Measurements from ENCODE around the gene EIPR1.
"Not testable (repeated sequence)": the region's sequence is repeated elsewhere in the genome, so short reads cannot be mapped to it uniquely, and the experiment has no call there.

The EIPR1 gene

GRCh38 chr2:3301001-3301400 is 76.6 kb downstream of the EIPR1 start:
- no peak for DNase-seq

DNA sequence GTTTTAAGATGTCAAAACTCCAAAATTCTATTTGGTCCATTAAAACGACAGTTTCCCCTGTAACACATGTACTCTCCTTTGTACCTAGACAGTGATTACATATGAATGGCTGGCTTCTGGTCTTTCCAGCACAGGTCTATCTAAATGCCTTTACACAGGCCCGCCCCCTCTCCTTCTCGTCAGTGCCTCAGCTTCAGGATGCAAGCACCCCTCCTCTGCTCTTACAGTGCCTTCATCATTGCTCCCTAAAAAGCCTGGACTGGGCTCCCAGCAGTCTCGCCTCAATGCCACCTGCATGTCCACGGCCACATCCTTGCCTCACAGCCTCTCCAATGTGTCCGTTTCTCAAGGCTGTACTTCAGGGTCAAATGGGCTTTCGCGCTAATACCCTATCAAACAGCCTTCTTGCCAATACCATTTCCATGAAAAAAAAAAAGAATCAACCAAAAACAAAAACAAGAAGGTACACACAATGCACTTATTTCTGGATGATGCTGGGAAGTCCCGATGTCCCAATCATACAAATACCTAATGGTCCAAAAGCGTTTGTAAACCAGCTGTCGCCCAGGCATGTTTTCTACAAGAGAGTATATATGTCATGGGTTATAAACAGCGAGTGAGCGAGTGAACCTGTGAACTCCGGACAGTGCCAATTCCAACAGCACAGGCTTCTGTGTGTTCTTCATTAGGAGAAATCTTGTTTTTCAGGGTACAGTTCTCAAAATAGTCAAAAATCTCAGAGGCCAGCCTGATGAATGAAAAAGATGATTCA is 77.2 kb downstream of the EIPR1 start:
- DNase-seq: no peak

DNA sequence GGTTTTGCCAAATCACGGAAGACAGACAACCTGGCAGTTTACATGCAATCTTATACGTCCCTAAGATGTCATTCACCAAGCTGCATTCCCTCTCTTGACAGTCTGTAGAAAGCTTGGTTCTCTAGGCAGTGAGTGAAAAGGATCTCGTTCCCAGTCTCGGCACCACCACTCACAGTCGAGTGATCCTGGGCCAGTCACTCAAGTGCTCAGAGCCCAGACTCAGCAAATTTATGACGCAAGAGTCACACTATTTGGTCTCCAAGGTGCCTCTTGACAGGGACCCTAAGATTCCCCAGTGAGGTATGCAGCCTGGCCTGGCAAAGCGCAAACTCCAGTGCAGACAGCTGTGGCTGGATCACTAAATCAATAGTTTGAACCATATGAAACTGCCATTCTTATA is 77.9 kb downstream of the EIPR1 start:
- no peak for DNase-seq

GRCh38 chr2:3299130-3299529 is 78.5 kb downstream of the EIPR1 start:
- DNase-seq: no peak

- DNase-seq: no peak
These were observed 79.4 kb downstream of the EIPR1 start for GRCh38 chr2:3298191-3298590.

DNA sequence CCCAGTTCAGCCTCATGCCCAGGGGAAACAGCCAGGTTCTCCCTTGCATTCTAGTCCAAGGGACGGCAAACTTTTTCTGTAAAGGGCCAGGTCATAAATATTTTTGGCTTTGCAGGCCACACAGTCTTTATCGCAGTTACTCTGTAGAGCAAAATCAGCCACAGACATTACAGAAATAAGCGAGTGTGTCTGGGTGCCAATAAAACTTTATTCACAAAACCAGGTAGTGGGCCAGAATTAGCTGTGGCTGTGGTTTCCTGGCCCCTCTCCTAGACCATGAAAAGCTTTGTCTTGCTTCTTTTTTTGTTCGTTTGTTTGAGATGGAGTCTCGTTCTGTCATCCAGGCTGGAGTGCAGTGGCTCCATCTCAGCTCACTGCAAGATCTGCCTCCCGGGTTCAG is 80.1 kb downstream of the EIPR1 start:
- DNase-seq: no peak

DNA sequence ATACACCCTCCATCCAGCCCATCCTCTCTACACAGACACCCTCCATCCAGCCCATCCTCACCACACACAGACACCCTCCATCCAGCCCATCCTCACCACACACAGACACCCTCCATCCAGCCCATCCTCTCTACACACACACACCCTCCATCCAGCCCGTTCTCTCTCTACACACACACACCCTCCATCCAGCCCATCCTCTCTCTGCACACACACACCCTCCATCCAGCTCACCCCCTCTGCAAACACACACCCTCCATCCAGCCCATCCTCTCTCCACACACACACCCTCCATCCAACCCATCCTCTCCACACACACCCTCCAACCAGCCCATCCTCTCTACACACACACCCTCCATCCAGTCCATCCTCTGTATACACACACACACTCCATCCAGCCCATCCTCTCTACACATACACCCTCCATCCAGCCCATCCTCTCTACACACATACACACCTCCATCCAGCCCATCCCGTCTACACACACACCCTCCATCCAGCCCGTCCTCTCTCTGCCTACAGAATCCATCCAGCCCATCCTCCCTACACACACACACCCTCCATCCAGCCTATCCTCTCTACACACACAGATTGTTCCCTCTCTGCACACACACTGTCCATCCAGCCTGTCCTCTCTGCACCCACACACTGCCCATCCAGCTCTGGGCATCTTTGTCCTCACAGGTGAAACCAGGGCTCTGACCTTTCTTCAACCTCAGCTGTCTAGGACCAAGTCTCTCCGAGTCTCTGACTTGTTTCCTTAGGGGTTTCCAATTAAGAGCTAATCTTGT is 81.2 kb downstream of the EIPR1 start:
- DNase-seq: no peak

- no peak for DNase-seq
These were observed 83.1 kb downstream of the EIPR1 start for GRCh38 chr2:3294493-3294892.

- no peak for DNase-seq
These were observed 83.5 kb downstream of the EIPR1 start for GRCh38 chr2:3294069-3294468.

- DNase-seq: no peak
These were observed 84.4 kb downstream of the EIPR1 start for GRCh38 chr2:3293221-3293620.

GRCh38 chr2:3292416-3292815 is 85.2 kb downstream of the EIPR1 start:
- DNase-seq: no peak

GRCh38 chr2:3291750-3292149 is 85.9 kb downstream of the EIPR1 start:
- DNase-seq: no peak

- no peak for DNase-seq
These were observed 86.5 kb downstream of the EIPR1 start for GRCh38 chr2:3291113-3291512.

DNA sequence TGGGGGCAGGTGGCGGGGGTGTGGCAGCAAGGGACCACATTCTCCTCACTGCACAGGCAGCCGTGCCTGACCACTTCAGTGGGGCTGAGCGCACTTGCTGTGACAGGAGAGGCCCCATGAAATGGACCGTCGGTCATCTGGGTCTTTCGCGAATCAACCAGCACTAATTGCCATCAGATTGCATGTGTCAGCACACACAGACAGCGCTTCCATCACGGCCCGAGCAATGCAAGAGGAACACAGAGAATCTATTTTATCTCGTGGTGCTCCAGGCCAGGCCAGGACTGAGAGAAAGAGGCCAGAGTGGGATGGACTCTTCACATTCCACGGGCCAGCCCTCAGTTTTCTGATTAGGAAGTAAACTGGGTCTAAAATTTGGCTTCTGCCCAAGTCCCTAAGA is 87.0 kb downstream of the EIPR1 start:
- no peak for DNase-seq

DNA sequence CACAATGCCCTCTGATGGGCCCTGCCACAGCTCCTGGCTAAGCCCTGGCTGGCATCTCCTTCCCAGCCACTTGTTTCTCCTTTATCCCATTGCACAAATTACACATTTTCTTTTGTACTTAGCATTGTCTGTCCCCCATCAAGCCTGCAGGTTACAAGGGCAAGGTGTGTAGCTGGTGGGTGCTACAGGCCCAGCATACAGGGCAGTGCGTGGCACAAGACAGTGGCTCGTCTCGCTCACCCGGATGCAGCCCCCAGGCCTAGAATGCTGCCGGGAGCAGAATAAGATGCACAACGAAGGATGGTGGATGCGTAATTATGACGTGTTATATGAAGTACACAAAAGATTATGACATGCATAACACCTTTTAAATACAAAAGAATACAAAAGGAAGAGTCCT is 87.6 kb downstream of the EIPR1 start:
- DNase-seq: no peak

DNA sequence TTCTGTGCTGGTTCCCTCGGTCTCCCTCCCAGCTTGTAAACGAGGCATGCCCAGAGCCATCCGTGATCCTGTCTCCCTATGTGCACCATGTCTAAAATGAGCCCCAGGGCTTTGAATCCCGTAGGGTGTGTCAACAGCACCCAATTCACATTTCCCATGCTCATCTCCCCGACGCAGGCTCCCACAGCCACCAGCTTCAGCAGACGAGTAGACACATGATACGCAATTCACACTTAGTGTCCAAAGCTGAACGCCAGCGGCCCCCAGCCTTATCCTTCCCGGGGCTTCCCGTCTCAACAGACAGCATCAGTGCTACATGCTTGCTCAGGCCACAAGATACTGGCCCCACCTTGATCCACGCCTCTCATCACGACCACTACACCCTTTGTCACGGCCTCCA is 88.1 kb downstream of the EIPR1 start:
- DNase-seq: no peak

- no peak for DNase-seq
These were observed 88.5 kb downstream of the EIPR1 start for GRCh38 chr2:3289171-3289515.

DNA sequence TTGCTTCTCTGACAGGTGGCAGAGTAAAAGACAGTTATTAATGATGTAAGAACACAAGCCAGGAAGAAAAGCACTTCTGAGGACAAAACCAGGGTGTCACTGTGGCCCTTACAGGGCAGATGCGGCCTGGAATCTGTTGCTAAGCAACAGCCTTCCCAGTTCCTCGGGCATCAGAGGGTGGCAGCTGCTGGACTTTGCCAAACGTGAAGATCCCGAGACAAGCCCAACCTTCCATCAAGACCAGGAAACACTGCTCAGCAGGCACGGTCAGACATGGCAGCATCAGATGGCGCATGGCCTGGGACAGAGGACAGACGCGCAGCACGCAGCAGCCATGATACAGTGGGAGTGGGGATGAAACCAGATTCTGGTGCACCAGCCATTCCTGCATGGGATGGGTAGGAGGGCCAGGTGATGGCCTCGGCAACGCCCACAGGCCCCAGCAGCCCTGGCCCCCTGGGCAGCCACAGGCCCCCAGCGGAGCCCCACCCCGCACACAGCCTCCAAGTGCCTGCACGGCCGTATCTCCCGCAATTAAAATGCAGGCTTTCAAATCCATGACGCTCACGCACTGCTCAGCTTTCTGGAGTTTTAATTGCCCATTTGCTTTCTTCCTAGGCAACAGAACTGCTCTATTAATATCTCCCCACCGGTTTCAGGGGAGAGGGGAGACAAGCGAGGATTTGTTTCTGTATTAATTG is 89.0 kb downstream of the EIPR1 start:
- DNase-seq: no peak

DNA sequence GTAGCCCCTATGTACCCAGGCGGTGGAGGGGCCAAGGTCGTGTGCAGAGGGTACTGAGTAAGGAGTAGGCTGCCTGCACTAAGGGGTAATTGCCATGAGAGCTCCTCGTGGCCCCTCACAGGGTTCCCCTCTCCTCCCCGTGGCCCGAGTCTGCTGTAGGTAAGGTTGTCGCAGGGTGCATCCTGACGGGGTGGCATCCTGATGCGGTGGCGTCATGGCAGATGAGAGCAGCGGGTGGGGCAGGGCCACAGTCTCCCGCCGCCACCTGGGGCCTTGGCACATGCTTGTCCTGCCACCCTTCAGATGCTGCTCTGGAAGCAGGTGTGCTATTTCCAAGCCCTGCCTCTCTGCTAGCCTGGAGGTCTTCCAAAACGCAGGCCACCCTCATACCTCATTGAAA is 89.7 kb downstream of the EIPR1 start:
- no peak for DNase-seq

- not testable (repeated sequence) for DNase-seq
These were observed 91.0 kb downstream of the EIPR1 start for GRCh38 chr2:3286646-3287036.

GRCh38 chr2:3285901-3286645 is 91.5 kb downstream of the EIPR1 start:
- no peak for DNase-seq

- no peak for DNase-seq
These were observed 92.7 kb downstream of the EIPR1 start for GRCh38 chr2:3284657-3285630.

Data from activated naive CD4-positive, alpha-beta T cell (primary cell).